GM12878 (cell line): ENCODE data around the gene IFIT2. TPM values are rescaled to one million over a fixed set of nuclear protein-coding genes. Genes with fewer than 3 reads are reported as not detected.
A peak's percentile ranks its signal among the peaks of the same experiment; 100 is the strongest.

Experiments used
- ATAC-seq: fragments of 200-7000 bp; cut with Tn5 transposase; 3 replicates; pipeline ENCODE4 v1.9.1; 2020; ENCODE audit warnings: mild to moderate bottlenecking, moderate library complexity
- BruUV-seq: library from RNA; stranded (reverse); fragments of 400-500 nt; replicated peaks from 2 replicates; lab custom pipeline; 2021; lab: Mats Ljungman, UMichigan
- CTCF ChIA-PET: fragments of 300-600 bp; sonication (Branson Sonifier 250); formaldehyde crosslinking; extraction: SDS; loops from one replicate; lab custom pipeline; 2021; ENCODE audit warnings: inconsistent platforms; lab: Yijun Ruan, JAX
- POLR2A ChIA-PET: fragments of 350-600 bp; formaldehyde crosslinking; extraction: SDS; loops from one replicate; lab custom pipeline; 2021; ENCODE audit warnings: inconsistent platforms; lab: Charles Lee
- RAD21 ChIA-PET: fragments of 300-600 bp; sonication (Branson Sonifier 250); formaldehyde crosslinking; loops from one replicate; lab custom pipeline; 2023; ENCODE audit warnings: antibody characterized with exemption; ENCODE audit not compliant: unreplicated experiment; lab: Charles Lee
- SMC1A ChIA-PET: fragments of 300-600 bp; sonication (Branson Sonifier 250); formaldehyde crosslinking; loops from one replicate; lab custom pipeline; 2023; ENCODE audit not compliant: unreplicated experiment, uncharacterized antibody; lab: Charles Lee
- DNase-seq: peaks from one replicate; pipeline ENCODE4 v3.0.0-alpha.2; 2011; ENCODE audit warnings: low read depth, low spot score
- FAIRE-seq: peaks from 3 replicates; lab custom pipeline; 2011; peaks lifted over from hg19 to GRCh38; lab: Jason Lieb, UNC
- H2AFZ ChIP-seq: 2 replicates; pipeline ENCODE4 v1.6.0; 2011; ENCODE audit warnings: low read depth, low read length, control low read depth; ENCODE audit not compliant: control insufficient read depth
- H3K27ac ChIP-seq: 2 replicates; pipeline ENCODE4 v1.5.1; 2011; ENCODE audit warnings: control low read depth; ENCODE audit not compliant: control insufficient read depth, insufficient read depth
- H3K27me3 ChIP-seq, 2 experiments: replicated peaks in 1 of 2; 2 replicates each; pipeline versions ENCODE4 v1.6.0 to v1.6.1; 2011; ENCODE audit warnings: low read length in 1 of 2; ENCODE audit not compliant: control insufficient read depth in 2 of 2, insufficient read depth in 2 of 2
- H3K36me3 ChIP-seq, 2 experiments: 2 replicates each; pipeline ENCODE4 v1.5.1; 2011; ENCODE audit warnings: low read length in 1 of 2; ENCODE audit not compliant: control insufficient read depth in 2 of 2, insufficient read depth in 2 of 2
- H3K4me1 ChIP-seq: 2 replicates; pipeline ENCODE4 v1.6.1; 2011; ENCODE audit warnings: mild to moderate bottlenecking, low read length, moderate library complexity, mixed read lengths; ENCODE audit not compliant: control insufficient read depth, insufficient read depth
- H3K4me2 ChIP-seq: 2 replicates; pipeline ENCODE4 v1.6.0; 2011; ENCODE audit warnings: control low read depth; ENCODE audit not compliant: control insufficient read depth, insufficient read depth
- H3K4me3 ChIP-seq: fragments of 200-600 bp; sonication (generic); 2 replicates; pipeline ENCODE4 v1.5.1; 2016
- H3K79me2 ChIP-seq: 2 replicates; pipeline ENCODE4 v1.6.0; 2011; ENCODE audit warnings: low read length; ENCODE audit not compliant: control insufficient read depth, insufficient read depth
- H3K9ac ChIP-seq: 2 replicates; pipeline ENCODE4 v1.8.0; 2011; ENCODE audit warnings: low read length, control low read depth, mixed read lengths; ENCODE audit not compliant: control insufficient read depth, insufficient read depth
- H3K9me3 ChIP-seq: replicated peaks from 3 replicates; pipeline ENCODE4 v1.5.1; 2011; ENCODE audit warnings: mild to moderate bottlenecking, low read length; ENCODE audit not compliant: control insufficient read depth, insufficient read depth
- H4K20me1 ChIP-seq: 2 replicates; pipeline ENCODE4 v1.6.0; 2011; ENCODE audit not compliant: control insufficient read depth, insufficient read depth
- ATF3 ChIP-seq: IDR thresholded peaks from 2 replicates; pipeline ENCODE4 v1.6.1; 2011; ENCODE audit warnings: low read depth, mild to moderate bottlenecking, low read length, moderate library complexity, borderline replicate concordance; ENCODE audit errors: extremely low read depth
- ATF7 ChIP-seq: fragments of 450-650 bp; IDR thresholded peaks from 2 replicates; pipeline ENCODE4 v1.6.1; 2016; ENCODE audit warnings: low read depth, mild to moderate bottlenecking
- CHD4 ChIP-seq: fragments of 200-600 bp; sonication (generic); IDR thresholded peaks from 2 replicates; pipeline ENCODE4 v1.6.1; 2016; ENCODE audit warnings: mild to moderate bottlenecking
- IKZF1 ChIP-seq: fragments of 450-650 bp; conservative IDR thresholded peaks from 2 replicates; pipeline ENCODE4 v1.6.1; 2017; ENCODE audit warnings: antibody characterized with exemption, mild to moderate bottlenecking
- KDM1A ChIP-seq: fragments of 200-600 bp; sonication (generic); IDR thresholded peaks from 2 replicates; pipeline ENCODE4 v1.6.1; 2016; ENCODE audit warnings: borderline replicate concordance
- MTA2 ChIP-seq: fragments of 450-650 bp; IDR thresholded peaks from 2 replicates; pipeline ENCODE4 v1.6.1; 2016; ENCODE audit warnings: low read depth, mild to moderate bottlenecking, moderate library complexity
- NR2C2 ChIP-seq: IDR thresholded peaks from 2 replicates; pipeline ENCODE4 v1.6.1; 2011; ENCODE audit warnings: borderline replicate concordance, low read depth; ENCODE audit not compliant: control insufficient read depth, insufficient read length
- RAD21 ChIP-seq: IDR thresholded peaks from 2 replicates; pipeline ENCODE4 v1.6.1; 2011; ENCODE audit warnings: mild to moderate bottlenecking, low read depth, low read length, moderate library complexity; ENCODE audit not compliant: insufficient read depth
- RAD51 ChIP-seq: fragments of 450-650 bp; IDR thresholded peaks from 2 replicates; pipeline ENCODE4 v1.6.1; 2016; ENCODE audit warnings: moderate library complexity, mild to moderate bottlenecking, inconsistent platforms
- SIX5 ChIP-seq: IDR thresholded peaks from 2 replicates; pipeline ENCODE4 v1.6.1; 2011; ENCODE audit warnings: mild to moderate bottlenecking, low read depth, low read length, moderate library complexity; ENCODE audit not compliant: severe bottlenecking
- SMARCA5 ChIP-seq: fragments of 450-650 bp; IDR thresholded peaks from 2 replicates; pipeline ENCODE4 v1.6.1; 2017; ENCODE audit warnings: mild to moderate bottlenecking
- ZBTB11 ChIP-seq: fragments of 450-650 bp; formaldehyde crosslinking; IDR thresholded peaks from 2 replicates; pipeline ENCODE4 v1.5.0; 2022; ENCODE audit warnings: mild to moderate bottlenecking, missing genetic modification characterization
- ZNF592 ChIP-seq: fragments of 450-650 bp; IDR thresholded peaks from 2 replicates; pipeline ENCODE4 v1.6.1; 2017; ENCODE audit warnings: mild to moderate bottlenecking, moderate library complexity
- WGBS: methylation state at CpG from one replicate; pipeline ENCODE4 v1.1.6; 2016; ENCODE audit warnings: low lambda C conversion rate; ENCODE audit not compliant: insufficient replicate concordance, insufficient coverage; ENCODE audit errors: missing lambda C conversion rate; 5-methylcytosine and 5-hydroxymethylcytosine counted together
- in situ Hi-C: fragments of 300-500 bp; cut with MboI; formaldehyde crosslinking; loops from 9 replicates; pipeline ENCODE4 v1.14.3; 2018; ENCODE audit warnings: mixed read lengths
- intact Hi-C: fragments of 100-400 bp; cut with micrococcal nuclease; formaldehyde crosslinking; loops from one replicate; pipeline ENCODE4 v1.14.2; 2022; ENCODE audit not compliant: unreplicated experiment
- polyA plus RNA-seq, 11 experiments: library from polyadenylated mRNA; depleted of rRNA in 4 of 11; unstranded in 6 of 11; stranded (reverse) in 5 of 11; fragments of >200 nt; fragmentation: Nextera tagmentation in 4 of 11; fragmentation: Illumina TruSeq in 1 of 11; extraction: Ambion mirVana in 4 of 11; extraction: Trizol in 1 of 11; gene quantifications; 1 replicate in 1 of 11; 2 replicates in 10 of 11; pipeline versions ENCODE4 v1.2.1 to v1.2.3, GENCODE V29; 2011 to 2016; ENCODE audit warnings: inconsistent platforms in 2 of 11, missing spikeins in 2 of 11, low read depth in 1 of 11
- total RNA-seq, 4 experiments: library from RNA; depleted of rRNA in 3 of 4; stranded (reverse); fragments of >200 nt in 3 of 4; fragmentation: Illumina TruSeq in 1 of 4; extraction: Trizol in 1 of 4; gene quantifications; 2 replicates each; pipeline versions ENCODE4 v1.2.1 to v1.2.3, GENCODE V29; 2013 to 2021

IFIT2 gene
- total and polyA plus RNA-seq, 10 of the 15 experiments (the other 5 are each of a cell fraction or from before 2014, with no cell fraction given), result 5.2 to 14.8 (median 9.7) TPM

- no peak for TF ChIP-seq ZNF592
- TF ChIP-seq RAD51, result peak; percentile 32; the same call in 1 of the 2 replicates
Measured at GRCh38 chr10:89327803-89328441, 26.1 kb downstream of the IFIT2 start, which contains the start of gene IFIT3 (continued).

- peak overlapping the region; percentile 51 for H3K4me3 ChIP-seq
- WGBS, result 36% methylated on average over 2 of the region's 2 CpGs
- no peak for FAIRE-seq
- H3K4me2 ChIP-seq, result peak overlapping the region; percentile 58
- peaks cover 22% of the 10 kb centered on the region for H3K4me1 ChIP-seq
- no peak for ATAC-seq
- intact Hi-C loops (no loop called here), in situ Hi-C loops (no loop called here)
- no peak overlapping the region; the same call in none of the 2 replicates for H3K27ac ChIP-seq
- POLR2A ChIA-PET, result no interaction called here
- peak overlapping the region; percentile 50 for H3K9ac ChIP-seq
- SMC1A ChIA-PET, result interaction anchor here (1.0 to 4.6 kb wide), 2 partner anchors 26 kb away, joined by 3 to 40 read pairs; partner anchors contain the start of gene IFIT2
- H3K36me3 ChIP-seq, result no peaks in the 10 kb centered on the region
- peaks cover 45% of the 10 kb centered on the region for H3K79me2 ChIP-seq
- no peaks in the 10 kb centered on the region for H3K27me3 ChIP-seq
- RAD21 ChIA-PET, result interaction anchor here (1.1 to 2.2 kb wide), 3 partner anchors 8 to 39 kb away, joined by 3 to 18 read pairs (median 4); no protein-coding TSS in a partner anchor
- H3K9me3 ChIP-seq, result no peaks in the 10 kb centered on the region; the same call in 2 of the 3 replicates
- BruUV-seq, result no TSS peak
- no peak for DNase-seq
- H2AFZ ChIP-seq, result peak overlapping the region; percentile 22; the same call in 1 of the 2 replicates
- no peaks in the 10 kb centered on the region for H4K20me1 ChIP-seq
- CTCF ChIA-PET, result no interaction called here
- TF ChIP-seq KDM1A (no peak), SIX5 (no peak), MTA2 (no peak), ATF3 (no peak), CHD4 (no peak), SMARCA5 (no peak), IKZF1 (no peak), RAD21 (no peak), ZBTB11 (no peak), NR2C2 (no peak), ATF7 (no peak)
Measured at GRCh38 chr10:89329151-89329550, 27.3 kb downstream of the IFIT2 start.
